Measurements from ENCODE around the gene LSM3.

Gene LSM3

DNA sequence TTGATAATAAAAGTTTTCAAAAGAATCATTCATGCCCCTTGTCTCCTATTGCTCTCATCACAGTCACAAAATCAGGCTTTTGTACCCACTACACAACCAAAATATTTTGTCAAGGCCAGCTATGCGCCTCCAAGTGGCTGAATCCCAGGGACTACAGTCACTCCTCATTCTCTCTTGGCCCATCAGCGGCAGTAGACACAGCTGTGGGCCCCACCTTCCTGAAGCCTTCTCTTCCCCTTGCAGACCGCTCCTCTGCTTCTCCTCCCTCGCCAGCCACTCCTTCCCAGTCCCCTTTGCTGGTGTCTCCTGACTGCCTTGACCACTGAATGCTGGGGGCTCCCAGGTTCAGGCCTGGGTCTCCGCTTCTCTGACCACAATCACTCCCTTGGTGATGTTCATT is 52.1 kb downstream of the LSM3 start:
- TF ChIP-seq CTCF (IDR thresholded peaks at IDR 0.05; ENCODE audit: low read depth, low read length) = no peak
- H3K4me3 ChIP-seq (ENCODE audit: low read depth, low read length) = no peak overlapping the region

- H3K4me3 ChIP-seq (ENCODE audit: low read depth, low read length) = no peak overlapping the region
- no peak for TF ChIP-seq CTCF (IDR thresholded peaks at IDR 0.05; ENCODE audit: low read depth, low read length)
Observed at GRCh38 chr3:14231145-14231990, 52.8 kb downstream of the LSM3 start.

GRCh38 chr3:14231998-14232501 is 53.4 kb downstream of the LSM3 start:
- no peak for TF ChIP-seq CTCF (IDR thresholded peaks at IDR 0.05; ENCODE audit: low read depth, low read length)
- no peak overlapping the region for H3K4me3 ChIP-seq (ENCODE audit: low read depth, low read length)

GRCh38 chr3:14234251-14235002 is 55.8 kb downstream of the LSM3 start:
- no peak for TF ChIP-seq CTCF (IDR thresholded peaks at IDR 0.05; ENCODE audit: low read depth, low read length)
- no peak overlapping the region for H3K4me3 ChIP-seq (ENCODE audit: low read depth, low read length)

GRCh38 chr3:14235003-14235911 is 56.6 kb downstream of the LSM3 start:
- no peak overlapping the region for H3K4me3 ChIP-seq (ENCODE audit: low read depth, low read length)
- no peak for TF ChIP-seq CTCF (IDR thresholded peaks at IDR 0.05; ENCODE audit: low read depth, low read length)

GRCh38 chr3:14235912-14236295 is 57.3 kb downstream of the LSM3 start:
- no peak overlapping the region for H3K4me3 ChIP-seq (ENCODE audit: low read depth, low read length)
- TF ChIP-seq CTCF (IDR thresholded peaks at IDR 0.05; ENCODE audit: low read depth, low read length) = no peak
